WTC11 (cell line): ENCODE measurements around the gene CD302. TPM values are rescaled to one million over a fixed set of nuclear protein-coding genes. Genes with fewer than 3 reads are reported as not detected.
"Not testable (repeated sequence)": the region's sequence is repeated elsewhere in the genome, so short reads cannot be mapped to it uniquely, and the experiment has no call there.

Experiments
- ATAC-seq: fragments of 200-7000 bp; cut with Tn5 transposase; 2 replicates; pipeline ENCODE4 v1.10.0; 2021; ENCODE audit warnings: mild to moderate bottlenecking, moderate library complexity
- CTCF ChIA-PET: fragments of 300-600 bp; sonication (Branson Sonifier 250); formaldehyde crosslinking; loops from one replicate; lab custom pipeline; 2021; ENCODE audit warnings: antibody characterized with exemption; lab: Charles Lee
- POLR2A ChIA-PET: fragments of 350-600 bp; sonication (Branson Sonifier 250); formaldehyde crosslinking; loops from one replicate; lab custom pipeline; 2021; ENCODE audit warnings: antibody characterized with exemption; lab: Charles Lee
- DNase-seq: peaks from one replicate; pipeline ENCODE4 v3.0.0; 2021; ENCODE audit warnings: low spot score
- H3K27ac Mint-ChIP-seq: 2 replicates; pipeline ENCODE4 v1.8.0; 2021; ENCODE audit warnings: mixed read lengths
- H3K27me3 Mint-ChIP-seq: 2 replicates; pipeline ENCODE4 v1.8.0; 2021; ENCODE audit warnings: low read depth, mild to moderate bottlenecking, moderate library complexity, mixed read lengths
- H3K36me3 Mint-ChIP-seq: 2 replicates; pipeline ENCODE4 v1.8.0; 2021; ENCODE audit warnings: mixed read lengths
- H3K4me1 Mint-ChIP-seq: 2 replicates; pipeline ENCODE4 v1.8.0; 2022; ENCODE audit warnings: mixed read lengths
- H3K4me3 Mint-ChIP-seq: 2 replicates; pipeline ENCODE4 v1.8.0; 2021; ENCODE audit warnings: mild to moderate bottlenecking, moderate library complexity, mixed read lengths
- H3K9me3 Mint-ChIP-seq: 2 replicates; pipeline ENCODE4 v1.8.0; 2021; ENCODE audit warnings: mixed read lengths
- ATF1 ChIP-seq: sonication (generic); formaldehyde crosslinking; IDR thresholded peaks from 2 replicates; pipeline ENCODE4 v1.8.1; 2023; ENCODE audit warnings: mild to moderate bottlenecking, moderate library complexity, missing genetic modification reagents
- CBFB ChIP-seq: sonication (generic); formaldehyde crosslinking; IDR thresholded peaks from 2 replicates; pipeline ENCODE4 v1.8.1; 2022; ENCODE audit warnings: mild to moderate bottlenecking, low read depth, missing genetic modification reagents
- JAZF1 ChIP-seq: fragments of 250-450 bp; sonication (Bioruptor Pico); IDR thresholded peaks from 2 replicates; pipeline ENCODE4 v1.9.0; 2021; ENCODE audit warnings: moderate library complexity, mild to moderate bottlenecking, inconsistent platforms
- NFYB ChIP-seq: sonication (generic); formaldehyde crosslinking; conservative IDR thresholded peaks from 2 replicates; pipeline ENCODE4 v1.8.0; 2022; ENCODE audit warnings: low read depth, missing genetic modification reagents
- SMAD3 ChIP-seq: sonication (generic); formaldehyde crosslinking; IDR thresholded peaks from 2 replicates; pipeline ENCODE4 v1.8.0; 2022; ENCODE audit warnings: missing genetic modification reagents, mild to moderate bottlenecking, borderline replicate concordance
- SP1 ChIP-seq: sonication (generic); formaldehyde crosslinking; conservative IDR thresholded peaks from 2 replicates; pipeline ENCODE4 v1.8.1; 2022; ENCODE audit warnings: missing genetic modification reagents
- ZNF121 ChIP-seq: sonication (generic); formaldehyde crosslinking; IDR thresholded peaks from 2 replicates; pipeline ENCODE4 v1.8.0; 2023; ENCODE audit warnings: missing genetic modification reagents
- ZNF232 ChIP-seq: sonication (generic); formaldehyde crosslinking; IDR thresholded peaks from 2 replicates; pipeline ENCODE4 v1.8.0; 2022; ENCODE audit warnings: mild to moderate bottlenecking, missing genetic modification reagents
- ZNF317 ChIP-seq: sonication (generic); formaldehyde crosslinking; IDR thresholded peaks from 2 replicates; pipeline ENCODE4 v1.8.1; 2023; ENCODE audit warnings: low read depth, mild to moderate bottlenecking, moderate library complexity, missing genetic modification reagents, borderline replicate concordance
- ZNF671 ChIP-seq: fragments of 250-450 bp; sonication (Bioruptor Pico); IDR thresholded peaks from 2 replicates; pipeline ENCODE4 v1.8.0; 2021; ENCODE audit warnings: mild to moderate bottlenecking
- total RNA-seq: library from RNA; stranded (reverse); gene quantifications from 3 replicates; pipeline ENCODE4 v1.2.3, GENCODE V29; 2021
- TF ChIP-seq, protein P1 (sequence below): sonication (generic); formaldehyde crosslinking; IDR thresholded peaks from 2 replicates; pipeline ENCODE4 v1.8.0; 2023; ENCODE audit warnings: mild to moderate bottlenecking, missing genetic modification reagents
- TF ChIP-seq, protein P2 (sequence below): sonication (generic); formaldehyde crosslinking; IDR thresholded peaks from 2 replicates; pipeline ENCODE4 v1.8.0; 2022; ENCODE audit warnings: mild to moderate bottlenecking, missing genetic modification reagents
- TF ChIP-seq, protein P3 (sequence below): sonication (generic); formaldehyde crosslinking; IDR thresholded peaks from 2 replicates; pipeline ENCODE4 v1.8.0; 2022; ENCODE audit warnings: mild to moderate bottlenecking, missing genetic modification reagents
- TF ChIP-seq, protein P4 (sequence below): sonication (generic); formaldehyde crosslinking; IDR thresholded peaks from 2 replicates; pipeline ENCODE4 v1.8.1; 2022; ENCODE audit warnings: low read depth, mild to moderate bottlenecking, moderate library complexity, missing genetic modification reagents, borderline replicate concordance
- TF ChIP-seq, protein P5 (sequence below): fragments of 250-450 bp; sonication (Bioruptor Pico); IDR thresholded peaks from 2 replicates; pipeline ENCODE4 v1.8.0; 2021; ENCODE audit warnings: mild to moderate bottlenecking
- TF ChIP-seq, protein P6 (sequence below): sonication (generic); formaldehyde crosslinking; IDR thresholded peaks from 2 replicates; pipeline ENCODE4 v1.8.0; 2023; ENCODE audit warnings: missing genetic modification reagents, mild to moderate bottlenecking, borderline replicate concordance
- TF ChIP-seq, protein P7 (sequence below): fragments of 250-450 bp; sonication (Bioruptor Pico); IDR thresholded peaks from 2 replicates; pipeline ENCODE4 v1.9.0; 2021; ENCODE audit warnings: mild to moderate bottlenecking

CD302 gene
- total RNA-seq, 1 experiment from 2014 or later = 1.4 TPM

DNA sequence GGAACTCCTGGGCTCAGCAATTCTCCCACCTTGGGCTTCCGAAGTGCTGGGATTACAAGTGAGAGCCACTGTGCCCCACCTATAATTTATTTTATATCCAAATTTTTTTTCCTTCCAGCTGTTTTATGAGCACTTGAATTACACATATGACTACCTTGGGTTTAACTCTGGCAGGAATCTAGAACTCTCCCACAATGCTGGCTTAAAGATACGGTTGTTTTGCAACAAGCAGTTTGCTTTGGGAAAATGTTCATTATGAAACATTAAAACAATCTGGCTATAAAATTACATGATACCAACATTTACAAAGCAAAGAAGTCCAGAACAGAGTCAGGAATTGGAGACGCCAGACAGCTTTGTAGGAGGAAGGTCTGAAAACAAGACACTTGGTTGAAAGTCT lies 12.8 kb downstream of the CD302 start:
- ATAC-seq (no peak), DNase-seq (no peak)
- ChIA-PET POLR2A (no interaction called here), CTCF (no interaction called here)
- no peak overlapping the region for H3K4me3 Mint-ChIP-seq
- peaks cover 36% of the 10 kb centered on the region for H3K4me1 Mint-ChIP-seq
- H3K9me3 Mint-ChIP-seq = no peaks in the 10 kb centered on the region
- no peaks in the 10 kb centered on the region for H3K27me3 Mint-ChIP-seq
- H3K27ac Mint-ChIP-seq = no peak overlapping the region
- TF ChIP-seq, protein P1, sequence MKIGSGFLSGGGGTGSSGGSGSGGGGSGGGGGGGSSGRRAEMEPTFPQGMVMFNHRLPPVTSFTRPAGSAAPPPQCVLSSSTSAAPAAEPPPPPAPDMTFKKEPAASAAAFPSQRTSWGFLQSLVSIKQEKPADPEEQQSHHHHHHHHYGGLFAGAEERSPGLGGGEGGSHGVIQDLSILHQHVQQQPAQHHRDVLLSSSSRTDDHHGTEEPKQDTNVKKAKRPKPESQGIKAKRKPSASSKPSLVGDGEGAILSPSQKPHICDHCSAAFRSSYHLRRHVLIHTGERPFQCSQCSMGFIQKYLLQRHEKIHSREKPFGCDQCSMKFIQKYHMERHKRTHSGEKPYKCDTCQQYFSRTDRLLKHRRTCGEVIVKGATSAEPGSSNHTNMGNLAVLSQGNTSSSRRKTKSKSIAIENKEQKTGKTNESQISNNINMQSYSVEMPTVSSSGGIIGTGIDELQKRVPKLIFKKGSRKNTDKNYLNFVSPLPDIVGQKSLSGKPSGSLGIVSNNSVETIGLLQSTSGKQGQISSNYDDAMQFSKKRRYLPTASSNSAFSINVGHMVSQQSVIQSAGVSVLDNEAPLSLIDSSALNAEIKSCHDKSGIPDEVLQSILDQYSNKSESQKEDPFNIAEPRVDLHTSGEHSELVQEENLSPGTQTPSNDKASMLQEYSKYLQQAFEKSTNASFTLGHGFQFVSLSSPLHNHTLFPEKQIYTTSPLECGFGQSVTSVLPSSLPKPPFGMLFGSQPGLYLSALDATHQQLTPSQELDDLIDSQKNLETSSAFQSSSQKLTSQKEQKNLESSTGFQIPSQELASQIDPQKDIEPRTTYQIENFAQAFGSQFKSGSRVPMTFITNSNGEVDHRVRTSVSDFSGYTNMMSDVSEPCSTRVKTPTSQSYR (CRISPR knock-in tag) = no peak
- no peak for TF ChIP-seq SMAD3 (CRISPR knock-in tag)
- TF ChIP-seq, protein P2, sequence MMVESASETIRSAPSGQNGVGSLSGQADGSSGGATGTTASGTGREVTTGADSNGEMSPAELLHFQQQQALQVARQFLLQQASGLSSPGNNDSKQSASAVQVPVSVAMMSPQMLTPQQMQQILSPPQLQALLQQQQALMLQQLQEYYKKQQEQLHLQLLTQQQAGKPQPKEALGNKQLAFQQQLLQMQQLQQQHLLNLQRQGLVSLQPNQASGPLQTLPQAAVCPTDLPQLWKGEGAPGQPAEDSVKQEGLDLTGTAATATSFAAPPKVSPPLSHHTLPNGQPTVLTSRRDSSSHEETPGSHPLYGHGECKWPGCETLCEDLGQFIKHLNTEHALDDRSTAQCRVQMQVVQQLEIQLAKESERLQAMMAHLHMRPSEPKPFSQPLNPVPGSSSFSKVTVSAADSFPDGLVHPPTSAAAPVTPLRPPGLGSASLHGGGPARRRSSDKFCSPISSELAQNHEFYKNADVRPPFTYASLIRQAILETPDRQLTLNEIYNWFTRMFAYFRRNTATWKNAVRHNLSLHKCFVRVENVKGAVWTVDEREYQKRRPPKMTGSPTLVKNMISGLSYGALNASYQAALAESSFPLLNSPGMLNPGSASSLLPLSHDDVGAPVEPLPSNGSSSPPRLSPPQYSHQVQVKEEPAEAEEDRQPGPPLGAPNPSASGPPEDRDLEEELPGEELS (CRISPR knock-in tag) = no peak
- H3K36me3 Mint-ChIP-seq = no peaks in the 10 kb centered on the region

DNA sequence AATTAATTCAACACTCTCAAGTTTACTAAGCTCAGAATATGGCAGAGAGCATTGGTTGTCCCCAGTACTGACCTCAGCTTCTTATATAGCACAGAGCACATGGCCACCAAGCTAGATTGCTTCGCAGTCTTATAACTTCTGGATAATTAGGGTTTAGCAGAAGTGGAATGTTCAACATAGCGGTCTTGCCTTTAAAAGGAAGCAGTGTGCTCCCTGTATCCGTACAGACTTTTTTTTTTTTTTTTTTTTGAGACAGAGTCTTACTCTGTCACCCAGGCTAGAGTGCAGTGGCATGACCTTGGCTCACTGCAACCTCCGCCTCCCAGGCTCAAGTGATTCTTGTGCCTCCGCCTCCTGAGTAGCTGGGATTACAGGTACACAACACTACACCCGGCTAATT lies 13.3 kb downstream of the CD302 start:
- POLR2A ChIA-PET = interaction anchor here (0.7 kb wide), 1 partner anchor 11 kb away, joined by 6 read pairs; no protein-coding TSS in a partner anchor
- ATAC-seq, CTCF ChIA-PET: not testable (repeated sequence)

DNA sequence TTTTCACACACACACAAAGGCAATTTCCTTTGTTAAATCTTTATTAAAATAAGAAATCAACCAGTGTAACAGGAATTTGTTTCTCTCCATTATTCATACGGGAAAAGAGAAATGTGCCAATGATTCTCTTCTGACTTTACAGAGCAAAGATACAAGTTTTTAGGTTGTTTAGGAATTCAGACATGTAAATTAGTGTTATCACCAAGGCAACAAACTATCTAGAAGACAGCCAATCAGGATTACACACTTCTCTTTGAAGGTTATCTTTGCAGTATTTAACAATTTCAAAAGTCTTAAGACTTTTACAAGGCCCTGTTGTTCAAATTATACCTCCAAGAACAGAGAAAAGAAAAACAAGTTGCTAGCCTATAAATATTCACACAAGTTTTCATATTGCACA lies 14.5 kb downstream of the CD302 start:
- CTCF ChIA-PET = no interaction called here
- Mint-ChIP-seq H3K27me3 (no peaks in the 10 kb centered on the region), H3K9me3 (no peaks in the 10 kb centered on the region), H3K36me3 (no peaks in the 10 kb centered on the region), H3K27ac (no peak overlapping the region), H3K4me3 (no peak overlapping the region), H3K4me1 (peaks cover 32% of the 10 kb centered on the region)
- POLR2A ChIA-PET = no interaction called here
- no peak for DNase-seq
- ATAC-seq = no peak
- TF ChIP-seq SMAD3 (CRISPR knock-in tag) = no peak
- no peak for TF ChIP-seq ZNF671
- TF ChIP-seq, protein P3, sequence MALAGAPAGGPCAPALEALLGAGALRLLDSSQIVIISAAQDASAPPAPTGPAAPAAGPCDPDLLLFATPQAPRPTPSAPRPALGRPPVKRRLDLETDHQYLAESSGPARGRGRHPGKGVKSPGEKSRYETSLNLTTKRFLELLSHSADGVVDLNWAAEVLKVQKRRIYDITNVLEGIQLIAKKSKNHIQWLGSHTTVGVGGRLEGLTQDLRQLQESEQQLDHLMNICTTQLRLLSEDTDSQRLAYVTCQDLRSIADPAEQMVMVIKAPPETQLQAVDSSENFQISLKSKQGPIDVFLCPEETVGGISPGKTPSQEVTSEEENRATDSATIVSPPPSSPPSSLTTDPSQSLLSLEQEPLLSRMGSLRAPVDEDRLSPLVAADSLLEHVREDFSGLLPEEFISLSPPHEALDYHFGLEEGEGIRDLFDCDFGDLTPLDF (CRISPR knock-in tag) = no peak
- TF ChIP-seq, protein P4, sequence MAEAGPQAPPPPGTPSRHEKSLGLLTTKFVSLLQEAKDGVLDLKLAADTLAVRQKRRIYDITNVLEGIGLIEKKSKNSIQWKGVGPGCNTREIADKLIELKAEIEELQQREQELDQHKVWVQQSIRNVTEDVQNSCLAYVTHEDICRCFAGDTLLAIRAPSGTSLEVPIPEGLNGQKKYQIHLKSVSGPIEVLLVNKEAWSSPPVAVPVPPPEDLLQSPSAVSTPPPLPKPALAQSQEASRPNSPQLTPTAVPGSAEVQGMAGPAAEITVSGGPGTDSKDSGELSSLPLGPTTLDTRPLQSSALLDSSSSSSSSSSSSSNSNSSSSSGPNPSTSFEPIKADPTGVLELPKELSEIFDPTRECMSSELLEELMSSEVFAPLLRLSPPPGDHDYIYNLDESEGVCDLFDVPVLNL (CRISPR knock-in tag) = no peak
- no peak for TF ChIP-seq ATF1 (CRISPR knock-in tag)
- TF ChIP-seq, protein P5, sequence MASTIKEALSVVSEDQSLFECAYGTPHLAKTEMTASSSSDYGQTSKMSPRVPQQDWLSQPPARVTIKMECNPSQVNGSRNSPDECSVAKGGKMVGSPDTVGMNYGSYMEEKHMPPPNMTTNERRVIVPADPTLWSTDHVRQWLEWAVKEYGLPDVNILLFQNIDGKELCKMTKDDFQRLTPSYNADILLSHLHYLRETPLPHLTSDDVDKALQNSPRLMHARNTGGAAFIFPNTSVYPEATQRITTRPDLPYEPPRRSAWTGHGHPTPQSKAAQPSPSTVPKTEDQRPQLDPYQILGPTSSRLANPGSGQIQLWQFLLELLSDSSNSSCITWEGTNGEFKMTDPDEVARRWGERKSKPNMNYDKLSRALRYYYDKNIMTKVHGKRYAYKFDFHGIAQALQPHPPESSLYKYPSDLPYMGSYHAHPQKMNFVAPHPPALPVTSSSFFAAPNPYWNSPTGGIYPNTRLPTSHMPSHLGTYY (CRISPR knock-in tag) = no peak
- TF ChIP-seq ZNF317 = no peak
- no peak for TF ChIP-seq SP1 (CRISPR knock-in tag)
- no peak for TF ChIP-seq NFYB
- TF ChIP-seq, protein P6, sequence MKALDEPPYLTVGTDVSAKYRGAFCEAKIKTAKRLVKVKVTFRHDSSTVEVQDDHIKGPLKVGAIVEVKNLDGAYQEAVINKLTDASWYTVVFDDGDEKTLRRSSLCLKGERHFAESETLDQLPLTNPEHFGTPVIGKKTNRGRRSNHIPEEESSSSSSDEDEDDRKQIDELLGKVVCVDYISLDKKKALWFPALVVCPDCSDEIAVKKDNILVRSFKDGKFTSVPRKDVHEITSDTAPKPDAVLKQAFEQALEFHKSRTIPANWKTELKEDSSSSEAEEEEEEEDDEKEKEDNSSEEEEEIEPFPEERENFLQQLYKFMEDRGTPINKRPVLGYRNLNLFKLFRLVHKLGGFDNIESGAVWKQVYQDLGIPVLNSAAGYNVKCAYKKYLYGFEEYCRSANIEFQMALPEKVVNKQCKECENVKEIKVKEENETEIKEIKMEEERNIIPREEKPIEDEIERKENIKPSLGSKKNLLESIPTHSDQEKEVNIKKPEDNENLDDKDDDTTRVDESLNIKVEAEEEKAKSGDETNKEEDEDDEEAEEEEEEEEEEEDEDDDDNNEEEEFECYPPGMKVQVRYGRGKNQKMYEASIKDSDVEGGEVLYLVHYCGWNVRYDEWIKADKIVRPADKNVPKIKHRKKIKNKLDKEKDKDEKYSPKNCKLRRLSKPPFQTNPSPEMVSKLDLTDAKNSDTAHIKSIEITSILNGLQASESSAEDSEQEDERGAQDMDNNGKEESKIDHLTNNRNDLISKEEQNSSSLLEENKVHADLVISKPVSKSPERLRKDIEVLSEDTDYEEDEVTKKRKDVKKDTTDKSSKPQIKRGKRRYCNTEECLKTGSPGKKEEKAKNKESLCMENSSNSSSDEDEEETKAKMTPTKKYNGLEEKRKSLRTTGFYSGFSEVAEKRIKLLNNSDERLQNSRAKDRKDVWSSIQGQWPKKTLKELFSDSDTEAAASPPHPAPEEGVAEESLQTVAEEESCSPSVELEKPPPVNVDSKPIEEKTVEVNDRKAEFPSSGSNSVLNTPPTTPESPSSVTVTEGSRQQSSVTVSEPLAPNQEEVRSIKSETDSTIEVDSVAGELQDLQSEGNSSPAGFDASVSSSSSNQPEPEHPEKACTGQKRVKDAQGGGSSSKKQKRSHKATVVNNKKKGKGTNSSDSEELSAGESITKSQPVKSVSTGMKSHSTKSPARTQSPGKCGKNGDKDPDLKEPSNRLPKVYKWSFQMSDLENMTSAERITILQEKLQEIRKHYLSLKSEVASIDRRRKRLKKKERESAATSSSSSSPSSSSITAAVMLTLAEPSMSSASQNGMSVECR (CRISPR knock-in tag) = no peak
- TF ChIP-seq ZNF121 (CRISPR knock-in tag) = no peak
- no peak for TF ChIP-seq ZNF232 (CRISPR knock-in tag)
- TF ChIP-seq, protein P7, sequence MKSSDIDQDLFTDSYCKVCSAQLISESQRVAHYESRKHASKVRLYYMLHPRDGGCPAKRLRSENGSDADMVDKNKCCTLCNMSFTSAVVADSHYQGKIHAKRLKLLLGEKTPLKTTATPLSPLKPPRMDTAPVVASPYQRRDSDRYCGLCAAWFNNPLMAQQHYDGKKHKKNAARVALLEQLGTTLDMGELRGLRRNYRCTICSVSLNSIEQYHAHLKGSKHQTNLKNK (CRISPR knock-in tag) = no peak
- TF ChIP-seq CBFB (CRISPR knock-in tag) = no peak
- TF ChIP-seq JAZF1 (CRISPR knock-in tag) = no peak

More for the DNA sequence above, 13.3 kb downstream of the CD302 start:
- not testable (repeated sequence) for H3K4me3 Mint-ChIP-seq, H3K9me3 Mint-ChIP-seq, H3K36me3 Mint-ChIP-seq, H3K27ac Mint-ChIP-seq, H3K27me3 Mint-ChIP-seq, DNase-seq
- H3K4me1 Mint-ChIP-seq = peaks cover 36% of the 10 kb centered on the region
